ENCODE data around the gene URM1. TPM values are rescaled to one million over a fixed set of nuclear protein-coding genes. Genes with fewer than 3 reads are reported as not detected.
"Not testable (repeated sequence)": the region's sequence is repeated elsewhere in the genome, so short reads cannot be mapped to it uniquely, and the experiment has no call there.

URM1 gene
- total RNA-seq, 1 donor from 2014 or later: 37.5 TPM

GRCh38 chr9:128412120-128412790, 41.1 kb downstream of the URM1 start:
- TF ChIP-seq, protein P1, sequence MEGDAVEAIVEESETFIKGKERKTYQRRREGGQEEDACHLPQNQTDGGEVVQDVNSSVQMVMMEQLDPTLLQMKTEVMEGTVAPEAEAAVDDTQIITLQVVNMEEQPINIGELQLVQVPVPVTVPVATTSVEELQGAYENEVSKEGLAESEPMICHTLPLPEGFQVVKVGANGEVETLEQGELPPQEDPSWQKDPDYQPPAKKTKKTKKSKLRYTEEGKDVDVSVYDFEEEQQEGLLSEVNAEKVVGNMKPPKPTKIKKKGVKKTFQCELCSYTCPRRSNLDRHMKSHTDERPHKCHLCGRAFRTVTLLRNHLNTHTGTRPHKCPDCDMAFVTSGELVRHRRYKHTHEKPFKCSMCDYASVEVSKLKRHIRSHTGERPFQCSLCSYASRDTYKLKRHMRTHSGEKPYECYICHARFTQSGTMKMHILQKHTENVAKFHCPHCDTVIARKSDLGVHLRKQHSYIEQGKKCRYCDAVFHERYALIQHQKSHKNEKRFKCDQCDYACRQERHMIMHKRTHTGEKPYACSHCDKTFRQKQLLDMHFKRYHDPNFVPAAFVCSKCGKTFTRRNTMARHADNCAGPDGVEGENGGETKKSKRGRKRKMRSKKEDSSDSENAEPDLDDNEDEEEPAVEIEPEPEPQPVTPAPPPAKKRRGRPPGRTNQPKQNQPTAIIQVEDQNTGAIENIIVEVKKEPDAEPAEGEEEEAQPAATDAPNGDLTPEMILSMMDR (IDR thresholded peaks at IDR 0.05): peak in 2 of 3 experiments; percentile 34 to 42
- Histone ChIP-seq H3K4me1 (no peaks in the 10 kb centered on the region), H3K27me3 (no peaks in the 10 kb centered on the region), H3K36me3 (no peaks in the 10 kb centered on the region), H3K27ac (no peak overlapping the region), H3K4me3 (no peak overlapping the region), H3K9me3 (no peaks in the 10 kb centered on the region)
- intact Hi-C loops (cut with DNase I): no loop called here
- no peak for DNase-seq (ENCODE audit: low spot score in 2 of 2)

DNA sequence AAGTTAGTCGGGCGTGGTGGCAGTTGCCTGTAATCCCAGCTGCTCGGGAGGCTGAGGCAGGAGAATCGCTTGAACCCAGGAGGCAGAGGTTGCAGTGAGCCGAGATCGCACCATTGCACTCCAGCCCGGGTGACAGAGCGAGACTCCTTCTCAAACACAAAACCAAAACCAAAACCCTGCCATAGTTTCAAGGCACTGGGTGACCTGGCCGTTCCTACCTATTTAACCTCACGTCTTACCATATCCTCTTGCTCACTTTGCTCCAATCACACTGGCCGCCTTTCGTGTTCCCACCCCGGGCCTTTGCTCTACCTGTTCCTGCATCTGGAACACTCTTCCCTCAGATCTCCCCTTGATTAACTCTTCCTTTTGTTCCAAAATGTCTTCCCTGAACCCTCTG, 42.6 kb downstream of the URM1 start:
- DNase-seq (ENCODE audit: low spot score in 2 of 2); H3K27ac ChIP-seq; H3K9me3 ChIP-seq; H3K36me3 ChIP-seq; intact Hi-C loops (cut with DNase I); H3K27me3 ChIP-seq; H3K4me3 ChIP-seq; H3K4me1 ChIP-seq: not testable (repeated sequence)

DNA sequence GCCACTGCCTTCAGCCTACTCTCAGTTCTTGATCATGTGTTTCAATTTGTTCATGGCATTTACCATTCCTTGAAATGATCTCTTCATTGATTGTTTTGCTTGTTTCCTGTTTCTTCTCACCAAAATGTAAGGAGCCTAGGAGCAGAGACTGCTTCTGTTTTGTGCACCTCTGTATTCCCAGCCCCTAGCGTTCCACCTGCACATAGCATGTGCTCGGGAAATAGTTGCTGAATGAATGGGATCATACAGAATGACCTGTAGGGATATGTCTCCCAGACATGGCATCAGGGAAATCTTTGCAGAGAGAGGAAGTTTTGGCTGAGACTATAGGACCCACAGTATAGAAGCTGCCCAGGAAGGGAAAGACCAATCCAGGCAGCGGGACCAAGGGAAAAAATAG, 43.3 kb downstream of the URM1 start:
- Histone ChIP-seq H3K4me1 (peaks cover 0 to 4% of the 10 kb centered on the region in 2 donors), H3K27me3 (no peaks in the 10 kb centered on the region), H3K4me3 (no peak overlapping the region), H3K9me3 (no peaks in the 10 kb centered on the region), H3K27ac (no peak overlapping the region), H3K36me3 (no peaks in the 10 kb centered on the region)
- TF ChIP-seq, protein P1 (IDR thresholded peaks at IDR 0.05): no peak
- intact Hi-C loops (cut with DNase I): no loop called here
- no peak for DNase-seq (ENCODE audit: low spot score in 2 of 2)

DNA sequence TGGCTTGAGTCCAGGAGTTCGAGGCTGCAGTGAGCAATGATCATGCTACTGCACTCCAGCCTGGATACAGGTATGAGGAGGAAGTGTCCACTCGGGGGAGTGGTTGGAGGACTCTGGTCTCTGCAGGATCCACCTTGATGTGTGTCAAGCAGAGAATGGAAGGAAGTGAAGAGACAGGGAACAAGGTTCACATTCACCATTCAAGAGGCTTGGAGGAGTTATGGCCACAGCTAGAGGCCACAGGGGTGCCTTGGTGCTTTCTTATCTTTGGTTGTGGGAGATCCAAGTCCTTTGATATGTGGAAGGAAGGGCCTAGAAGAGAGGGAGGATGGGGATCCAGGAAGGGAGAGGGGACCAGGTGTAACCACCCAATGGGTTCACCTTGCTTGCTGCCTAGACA, 44.1 kb downstream of the URM1 start:
- H3K27me3 ChIP-seq: no peaks in the 10 kb centered on the region
- intact Hi-C loops (cut with DNase I): no loop called here
- no peaks in the 10 kb centered on the region for H3K9me3 ChIP-seq

DNA sequence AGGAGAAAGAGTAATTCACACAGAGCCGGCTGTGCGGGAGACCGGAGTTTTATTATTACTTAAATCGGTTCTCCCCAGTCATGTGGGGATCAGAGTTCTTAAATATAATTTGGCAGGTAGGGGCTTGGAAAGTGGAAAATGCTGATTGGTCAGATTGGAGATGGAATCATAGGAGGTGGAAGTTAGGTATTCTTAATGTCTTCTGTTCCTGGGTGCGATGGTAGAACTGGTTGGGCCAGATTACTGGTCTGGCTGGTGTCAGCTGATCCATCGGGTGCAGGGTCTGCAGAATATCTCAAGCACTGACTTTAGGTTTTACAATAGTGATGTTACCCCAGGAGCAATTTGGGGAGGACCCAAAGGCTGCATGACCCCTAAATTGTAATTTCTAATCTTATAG, 44.8 kb downstream of the URM1 start:
- Histone ChIP-seq H3K27ac (no peak overlapping the region), H3K36me3 (no peaks in the 10 kb centered on the region), H3K4me3 (no peak overlapping the region), H3K9me3 (no peaks in the 10 kb centered on the region), H3K4me1 (peaks cover 0 to 9% of the 10 kb centered on the region in 2 donors), H3K27me3 (no peaks in the 10 kb centered on the region)
- TF ChIP-seq, protein P1 (IDR thresholded peaks at IDR 0.05): no peak
- DNase-seq (ENCODE audit: low spot score in 2 of 2): no peak
- intact Hi-C loops (cut with DNase I): no loop called here

More for the DNA sequence above, 44.1 kb downstream of the URM1 start:
- H3K36me3 ChIP-seq: no peaks in the 10 kb centered on the region
- no peak for DNase-seq (ENCODE audit: low spot score in 2 of 2)
- TF ChIP-seq, protein P1 (IDR thresholded peaks at IDR 0.05): no peak
- H3K4me3 ChIP-seq: no peak overlapping the region
- no peak overlapping the region for H3K27ac ChIP-seq
- H3K4me1 ChIP-seq: peaks cover 0 to 9% of the 10 kb centered on the region in 2 donors

DNA sequence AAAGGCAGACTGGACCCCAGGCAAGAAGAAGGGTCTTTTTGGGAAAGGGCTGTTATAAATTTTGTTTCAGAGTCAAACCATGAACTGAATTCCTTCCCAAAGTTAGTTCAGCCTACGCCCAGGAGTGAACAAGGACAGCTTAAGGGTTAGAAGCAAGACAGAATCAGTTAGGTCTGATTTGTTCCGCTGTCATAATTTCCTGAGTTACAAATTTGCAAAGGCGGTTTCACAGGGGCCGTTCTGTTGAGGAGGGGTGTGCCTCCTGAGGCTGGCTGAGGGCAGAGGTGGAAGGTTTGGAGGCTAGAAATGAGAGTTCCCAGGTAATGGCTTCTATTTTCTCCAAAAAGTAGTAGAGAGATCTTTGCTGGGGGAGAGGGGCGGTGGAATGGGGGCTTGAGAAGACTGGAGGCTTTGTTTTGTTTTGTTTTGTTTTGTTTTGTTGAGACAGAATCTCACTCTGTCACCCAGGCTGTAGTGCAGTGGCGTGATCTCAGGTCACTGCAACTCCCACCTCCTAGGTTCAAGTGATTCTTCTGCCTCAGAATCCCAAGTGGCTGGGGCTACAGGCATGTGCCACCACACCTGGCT, 45.4 kb downstream of the URM1 start:
- intact Hi-C loops (cut with DNase I): no loop called here
- no peaks in the 10 kb centered on the region for H3K27me3 ChIP-seq

More for the DNA sequence above, 45.4 kb downstream of the URM1 start:
- Histone ChIP-seq H3K9me3 (no peaks in the 10 kb centered on the region), H3K4me1 (peaks cover 0 to 13% of the 10 kb centered on the region in 2 donors), H3K4me3 (no peak overlapping the region), H3K27ac (no peak overlapping the region), H3K36me3 (no peaks in the 10 kb centered on the region)
- no peak for DNase-seq (ENCODE audit: low spot score in 2 of 2)
- TF ChIP-seq, protein P1 (IDR thresholded peaks at IDR 0.05): no peak

All from ascending aorta (tissue), 2 donors.